Fibroblast of pulmonary artery (primary cell): ENCODE measurements around the gene IFT20.

Experiments used
- DNase-seq: peaks from one replicate; pipeline ENCODE4 v3.0.0-alpha.2; 2010; ENCODE audit warnings: low read depth
- H3K4me3 ChIP-seq: replicated peaks from 2 replicates; pipeline ENCODE4 v1.5.1; 2011; ENCODE audit warnings: low read depth, mild to moderate bottlenecking, control low read depth, low read length, moderate library complexity
- TF ChIP-seq, protein P1 (sequence below): IDR thresholded peaks from 2 replicates; pipeline ENCODE4 v1.5.1; 2011; ENCODE audit warnings: mild to moderate bottlenecking, control low read depth, low read length, inconsistent platforms; ENCODE audit errors: missing control alignments

Gene IFT20

DNA sequence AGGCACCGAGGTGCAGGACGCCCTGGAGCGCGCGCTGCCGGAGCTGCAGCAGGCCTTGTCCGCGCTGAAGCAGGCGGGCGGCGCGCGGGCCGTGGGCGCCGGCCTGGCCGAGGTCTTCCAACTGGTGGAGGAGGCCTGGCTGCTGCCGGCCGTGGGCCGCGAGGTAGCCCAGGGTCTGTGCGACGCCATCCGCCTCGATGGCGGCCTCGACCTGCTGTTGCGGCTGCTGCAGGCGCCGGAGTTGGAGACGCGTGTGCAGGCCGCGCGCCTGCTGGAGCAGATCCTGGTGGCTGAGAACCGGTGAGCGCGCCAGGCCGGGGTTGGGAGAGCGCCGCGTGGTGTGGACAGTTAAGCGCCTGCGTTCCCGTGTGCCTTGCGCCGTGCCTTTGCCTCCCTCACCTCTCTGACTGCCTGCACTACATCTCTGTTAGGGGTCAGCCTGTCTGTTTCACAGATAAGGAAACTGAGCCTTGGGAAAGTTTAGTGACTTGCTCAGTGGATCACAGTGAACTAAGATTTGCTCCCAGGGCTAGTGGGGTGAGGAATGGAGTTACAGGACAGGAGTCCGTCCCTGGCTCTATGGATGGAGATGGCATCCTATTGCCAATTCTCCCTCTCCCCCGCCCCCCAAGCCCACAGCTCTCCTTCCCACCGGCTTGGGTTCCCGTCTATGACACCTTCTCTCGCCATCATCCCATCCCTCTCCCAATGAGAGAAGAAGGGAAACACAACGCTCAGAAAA is 37.1 kb upstream of the IFT20 start:
- TF ChIP-seq, protein P1, sequence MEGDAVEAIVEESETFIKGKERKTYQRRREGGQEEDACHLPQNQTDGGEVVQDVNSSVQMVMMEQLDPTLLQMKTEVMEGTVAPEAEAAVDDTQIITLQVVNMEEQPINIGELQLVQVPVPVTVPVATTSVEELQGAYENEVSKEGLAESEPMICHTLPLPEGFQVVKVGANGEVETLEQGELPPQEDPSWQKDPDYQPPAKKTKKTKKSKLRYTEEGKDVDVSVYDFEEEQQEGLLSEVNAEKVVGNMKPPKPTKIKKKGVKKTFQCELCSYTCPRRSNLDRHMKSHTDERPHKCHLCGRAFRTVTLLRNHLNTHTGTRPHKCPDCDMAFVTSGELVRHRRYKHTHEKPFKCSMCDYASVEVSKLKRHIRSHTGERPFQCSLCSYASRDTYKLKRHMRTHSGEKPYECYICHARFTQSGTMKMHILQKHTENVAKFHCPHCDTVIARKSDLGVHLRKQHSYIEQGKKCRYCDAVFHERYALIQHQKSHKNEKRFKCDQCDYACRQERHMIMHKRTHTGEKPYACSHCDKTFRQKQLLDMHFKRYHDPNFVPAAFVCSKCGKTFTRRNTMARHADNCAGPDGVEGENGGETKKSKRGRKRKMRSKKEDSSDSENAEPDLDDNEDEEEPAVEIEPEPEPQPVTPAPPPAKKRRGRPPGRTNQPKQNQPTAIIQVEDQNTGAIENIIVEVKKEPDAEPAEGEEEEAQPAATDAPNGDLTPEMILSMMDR: no peak
- peak overlapping the region; percentile 60 for H3K4me3 ChIP-seq
- DNase-seq: peak; percentile 24

DNA sequence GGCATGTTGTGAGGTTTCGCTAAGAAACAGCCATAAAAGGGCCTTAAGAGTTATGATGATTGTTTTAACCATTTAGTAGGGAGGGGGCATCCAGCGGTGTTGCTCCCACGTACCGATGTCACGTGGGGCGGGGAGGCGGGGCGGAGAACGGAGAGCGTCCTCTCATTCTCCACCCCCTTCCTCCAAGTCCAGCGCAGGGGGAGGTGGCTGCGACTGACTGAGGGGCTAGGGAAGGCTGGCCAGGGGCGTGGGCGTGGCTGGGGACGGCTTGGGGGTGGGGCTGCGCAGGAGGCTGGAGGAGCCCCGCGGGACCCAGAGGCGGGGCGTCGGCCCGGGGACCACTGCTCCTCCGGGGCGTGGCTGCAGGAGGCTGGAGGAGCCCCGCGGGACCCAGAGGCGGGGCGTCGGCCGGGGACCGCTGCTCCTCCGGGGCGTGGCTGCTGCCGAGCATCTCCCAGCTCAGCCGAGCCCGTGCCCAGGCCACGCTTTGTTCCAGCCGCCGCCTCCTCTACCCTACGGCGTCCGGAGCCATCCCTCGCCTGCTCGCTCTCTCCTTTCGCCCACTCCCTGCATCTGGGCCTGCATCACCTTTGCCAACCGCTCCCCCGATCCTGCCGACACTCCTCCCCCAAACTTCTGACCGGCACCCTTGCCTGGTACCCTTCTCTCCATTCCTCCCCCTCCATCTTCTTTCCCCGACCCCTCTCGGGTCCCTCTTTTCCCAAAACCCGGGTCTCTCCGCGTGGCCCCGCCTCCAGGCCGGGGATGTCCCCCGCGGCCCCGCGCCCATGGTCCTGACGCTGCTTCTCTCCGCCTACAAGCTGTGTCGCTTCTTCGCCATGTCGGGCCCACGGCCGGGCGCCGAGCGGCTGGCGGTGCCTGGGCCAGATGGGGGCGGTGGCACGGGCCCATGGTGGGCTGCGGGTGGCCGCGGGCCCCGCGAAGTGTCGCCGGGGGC is 36.3 kb upstream of the IFT20 start, which contains the start of gene SARM1:
TSS of gene SARM1 (plus strand) at position 450 of the 958 bp plus-strand sequence. CDS start at position 789, 339 bp downstream.
- DNase-seq: peak; percentile 85
- H3K4me3 ChIP-seq: peak within 1 kb of the TSS; percentile 60
- TF ChIP-seq, protein P1: no peak

GRCh38 chr17:28370744-28371103 is 35.5 kb upstream of the IFT20 start:
- no peak for DNase-seq
- H3K4me3 ChIP-seq: peak overlapping the region; percentile 60
- TF ChIP-seq, protein P1: no peak

- peak within 1 kb of the TSS; percentile 60 for H3K4me3 ChIP-seq
- TF ChIP-seq, protein P1: no peak
- DNase-seq: peak; percentile 70
These were observed 34.9 kb upstream of the IFT20 start, which contains the start of gene VTN for GRCh38 chr17:28370035-28370743. Gene VTN (minus strand): TSS chr17:28370307. CDS start chr17:28370203, 104 bp downstream.

- DNase-seq: no peak
- TF ChIP-seq, protein P1: no peak
- H3K4me3 ChIP-seq: no peak overlapping the region
These were observed 34.4 kb upstream of the IFT20 start for GRCh38 chr17:28369684-28370034.

DNA sequence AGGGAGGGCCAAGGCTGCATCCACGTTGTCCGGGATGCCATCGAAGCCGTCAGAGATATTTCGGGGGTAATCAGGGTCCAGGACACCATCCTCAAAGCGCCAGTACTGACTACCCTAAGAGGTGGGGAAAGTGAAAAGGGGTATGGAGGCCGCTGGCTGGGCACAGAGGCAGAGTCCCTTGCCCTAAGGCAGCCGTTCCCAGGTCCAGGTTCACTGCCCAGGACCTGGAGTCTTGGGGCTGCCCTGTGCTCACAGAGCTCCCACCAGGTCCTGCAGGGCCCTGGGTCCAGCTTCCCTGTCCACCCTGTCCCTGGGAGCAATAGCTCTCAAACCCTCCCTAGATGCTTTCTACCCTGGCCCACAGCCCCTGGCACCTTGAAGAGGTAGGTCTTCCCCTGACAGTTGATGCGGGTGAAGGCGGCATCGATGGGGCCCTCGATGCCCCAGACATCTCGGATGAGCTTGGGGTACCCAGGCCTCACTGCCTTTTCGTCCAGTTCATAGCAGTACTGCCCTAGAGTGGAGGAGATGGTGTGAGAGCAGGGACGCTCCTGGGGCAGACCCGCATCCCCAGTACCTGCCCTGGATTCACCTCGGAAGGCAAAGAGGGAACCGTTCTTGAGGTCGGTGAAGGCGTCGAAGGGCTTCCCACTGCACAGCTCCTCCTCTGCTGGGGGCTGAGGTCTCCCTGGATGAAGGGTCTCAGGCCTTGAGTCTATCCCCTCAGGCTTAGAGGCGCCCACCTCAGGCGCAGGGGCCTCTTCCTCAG is 33.8 kb upstream of the IFT20 start:
- DNase-seq: no peak
- no peak overlapping the region for H3K4me3 ChIP-seq
- TF ChIP-seq, protein P1: no peak
